Inferior parietal cortex (tissue), 1 donor: ENCODE data around the gene CXorf49B.
"Not testable (repeated sequence)": the region's sequence is repeated elsewhere in the genome, so short reads cannot be mapped to it uniquely, and the experiment has no call there.

ENCODE experiments used
- DNase-seq: peaks from one replicate; pipeline ENCODE4 v3.0.0-alpha.2; 2016; ENCODE audit errors: extremely low spot score

The CXorf49B gene

GRCh38 chrX:71763049-71763448 is at the start of gene CXorf49B:
CXorf49B (plus strand) TSS chrX:71763349; CDS start chrX:71763424, 75 bp downstream.
- DNase-seq: not testable (repeated sequence)

GRCh38 chrX:71714064-71714463 is 49.1 kb upstream of the CXorf49B start:
- DNase-seq: not testable (repeated sequence)

- DNase-seq: not testable (repeated sequence)
Measured at GRCh38 chrX:71715551-71715950, 47.6 kb upstream of the CXorf49B start.

- DNase-seq: not testable (repeated sequence)
Measured at GRCh38 chrX:71716323-71716722, 46.8 kb upstream of the CXorf49B start.

GRCh38 chrX:71718185-71718584 is 45.0 kb upstream of the CXorf49B start, which contains the start of gene CXorf49:
CXorf49 (minus strand) TSS chrX:71718285; CDS start chrX:71718151, 134 bp downstream.
- not testable (repeated sequence) for DNase-seq

- DNase-seq: not testable (repeated sequence)
Measured at GRCh38 chrX:71719195-71719594, 44.0 kb upstream of the CXorf49B start.

- DNase-seq: not testable (repeated sequence)
Measured at GRCh38 chrX:71720289-71720886, 42.8 kb upstream of the CXorf49B start.

- not testable (repeated sequence) for DNase-seq
Measured at GRCh38 chrX:71760688-71761281, 2.4 kb upstream of the CXorf49B start.

GRCh38 chrX:71764832-71765231 is 1.7 kb downstream of the CXorf49B start:
- DNase-seq: not testable (repeated sequence)

- not testable (repeated sequence) for DNase-seq
Measured at GRCh38 chrX:71765613-71766012, 2.5 kb downstream of the CXorf49B start.

- DNase-seq: not testable (repeated sequence)
Measured at GRCh38 chrX:71767134-71767533, 4.0 kb downstream of the CXorf49B start.

GRCh38 chrX:71778322-71778721 is 15.2 kb downstream of the CXorf49B start:
- DNase-seq: not testable (repeated sequence)

GRCh38 chrX:71782225-71782949 is 19.2 kb downstream of the CXorf49B start:
- not testable (repeated sequence) for DNase-seq

GRCh38 chrX:71782950-71783299 is 19.8 kb downstream of the CXorf49B start:
- not testable (repeated sequence) for DNase-seq

- DNase-seq: not testable (repeated sequence)
Measured at GRCh38 chrX:71783569-71784347, 20.6 kb downstream of the CXorf49B start.

- DNase-seq: not testable (repeated sequence)
Measured at GRCh38 chrX:71784348-71784983, 21.3 kb downstream of the CXorf49B start.

GRCh38 chrX:71806450-71806849 is 43.3 kb downstream of the CXorf49B start:
- not testable (repeated sequence) for DNase-seq

- DNase-seq: no peak
Measured at GRCh38 chrX:71809886-71810285, 46.7 kb downstream of the CXorf49B start.

GRCh38 chrX:71814123-71814912 is 51.2 kb downstream of the CXorf49B start:
- DNase-seq: no peak

- no peak for DNase-seq
Measured at GRCh38 chrX:71815121-71815905, 52.2 kb downstream of the CXorf49B start.
